Right lobe of liver (tissue), 6 donors: Measurements from ENCODE around the gene RCAN2. TPM values are rescaled to one million over a fixed set of nuclear protein-coding genes. Genes with fewer than 3 reads are reported as not detected.

Source experiments
- ATAC-seq, 4 donors: fragments of 200-7000 bp; cut with Tn5 transposase; one replicate each; pipeline ENCODE4 v1.9.1; 2020; ENCODE audit warnings: mild to moderate bottlenecking in 4 of 4, moderate library complexity in 4 of 4
- DNase-seq, 3 donors: peaks; one replicate each; pipeline ENCODE4 v3.0.0-alpha.2; 2020
- H3K27ac ChIP-seq, 3 donors: fragments of 200-600 bp; one replicate each; pipeline ENCODE4 v1.8.0; 2022
- H3K27me3 ChIP-seq, 2 donors: fragments of 200-600 bp; one replicate each; pipeline ENCODE4 v1.8.0; 2022
- H3K36me3 ChIP-seq, 4 donors: fragments of 200-600 bp; sonication (generic) in 1 of 4; one replicate each; pipeline versions ENCODE4 v1.5.1 to v1.8.0; 2017 to 2022; ENCODE audit warnings: control low read depth in 1 of 4
- H3K4me1 ChIP-seq, 4 donors: fragments of 200-600 bp; sonication (generic) in 1 of 4; one replicate each; pipeline versions ENCODE4 v1.5.1 to v1.8.0; 2017 to 2022; ENCODE audit warnings: control low read depth in 1 of 4
- H3K4me3 ChIP-seq, 3 donors: fragments of 200-600 bp; one replicate each; pipeline ENCODE4 v1.8.0; 2022
- H3K9me3 ChIP-seq, 4 donors: fragments of 200-600 bp; sonication (generic) in 1 of 4; one replicate each; pipeline versions ENCODE4 v1.5.1 to v1.8.0; 2017 to 2022; ENCODE audit warnings: control low read depth in 1 of 4
- POLR2A ChIP-seq: fragments of 450-650 bp; IDR thresholded peaks from one replicate; pipeline ENCODE4 v1.6.1; 2017; ENCODE audit warnings: antibody characterized with exemption, mild to moderate bottlenecking
- WGBS: methylation state at CpG from one replicate; pipeline ENCODE4 v1.1.6; 2018; ENCODE audit warnings: low coverage, low lambda C conversion rate; ENCODE audit not compliant: insufficient coverage; ENCODE audit errors: missing lambda C conversion rate; 5-methylcytosine and 5-hydroxymethylcytosine counted together
- intact Hi-C, 2 donors: fragments of 100-400 bp; cut with DNase I; formaldehyde crosslinking; loops; one replicate each; pipeline versions ENCODE4 v1.11.2 to v1.14.1; 2022
- total RNA-seq, 6 experiments: library from RNA; depleted of rRNA in 2 of 6; stranded (reverse); fragments of >200 nt in 2 of 6; fragmentation: NEBNext Ultra II Directional in 3 of 6; extraction: Animal tissue kit (Norgen Biotek cat#: 25700) in 3 of 6; gene quantifications; one replicate each; pipeline versions ENCODE4 v1.1.0 to v1.2.4, GENCODE V29; 2016 to 2023
- TF ChIP-seq, protein P1 (sequence below), 4 donors: fragments of 200-600 bp in 3 of 4; fragments of 450-650 bp in 1 of 4; IDR thresholded peaks; one replicate each; pipeline versions ENCODE4 v1.5.1 to v1.8.0; 2016 to 2022; ENCODE audit warnings: antibody characterized with exemption in 4 of 4, mild to moderate bottlenecking in 2 of 4
- donor health status: DM: no; HTN: yes; CAD: no.
- donor health status: DM: no; HTN: no; CAD: no.
- donor health status: DM: no; HTN: no; CAD: no.
- donor health status: DM: no; HTN: yes; CAD: no.
- donor health status: DM: no; HTN: yes; CAD: no.

RCAN2 gene
- total RNA-seq, 6 experiments from 2014 or later, result 0.77 to 4.5 (median 1.9) TPM

DNA sequence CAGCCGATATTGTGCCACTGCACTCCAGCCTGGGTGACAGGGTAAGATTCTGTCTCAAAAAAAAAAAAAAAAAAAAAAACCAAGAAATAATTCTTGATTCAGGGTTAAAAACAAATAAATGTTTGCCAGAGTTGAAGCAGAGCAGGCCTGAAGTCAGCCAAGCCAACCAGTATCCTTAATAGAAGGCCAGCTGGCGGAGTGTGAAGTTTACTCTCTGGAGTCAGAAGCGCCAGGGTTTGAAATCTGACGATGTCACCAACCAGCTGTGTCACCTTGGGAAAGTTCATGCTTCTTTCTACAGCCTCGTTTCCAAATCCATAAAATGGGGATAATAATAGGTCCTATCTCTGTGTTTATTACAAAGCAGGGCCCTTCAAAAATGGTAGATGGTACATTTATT is 247.5 kb downstream of the RCAN2 start:
- Histone ChIP-seq H3K9me3 (no peaks in the 10 kb centered on the region), H3K36me3 (no peaks in the 10 kb centered on the region), H3K27me3 (no peaks in the 10 kb centered on the region), H3K4me3 (no peak overlapping the region), H3K27ac (no peak overlapping the region), H3K4me1 (no peaks in the 10 kb centered on the region)
- intact Hi-C loops, result no loop called here
- no peak for ATAC-seq
- 63% methylated on average over 5 of the region's 5 CpGs for WGBS
- TF ChIP-seq, protein P1, sequence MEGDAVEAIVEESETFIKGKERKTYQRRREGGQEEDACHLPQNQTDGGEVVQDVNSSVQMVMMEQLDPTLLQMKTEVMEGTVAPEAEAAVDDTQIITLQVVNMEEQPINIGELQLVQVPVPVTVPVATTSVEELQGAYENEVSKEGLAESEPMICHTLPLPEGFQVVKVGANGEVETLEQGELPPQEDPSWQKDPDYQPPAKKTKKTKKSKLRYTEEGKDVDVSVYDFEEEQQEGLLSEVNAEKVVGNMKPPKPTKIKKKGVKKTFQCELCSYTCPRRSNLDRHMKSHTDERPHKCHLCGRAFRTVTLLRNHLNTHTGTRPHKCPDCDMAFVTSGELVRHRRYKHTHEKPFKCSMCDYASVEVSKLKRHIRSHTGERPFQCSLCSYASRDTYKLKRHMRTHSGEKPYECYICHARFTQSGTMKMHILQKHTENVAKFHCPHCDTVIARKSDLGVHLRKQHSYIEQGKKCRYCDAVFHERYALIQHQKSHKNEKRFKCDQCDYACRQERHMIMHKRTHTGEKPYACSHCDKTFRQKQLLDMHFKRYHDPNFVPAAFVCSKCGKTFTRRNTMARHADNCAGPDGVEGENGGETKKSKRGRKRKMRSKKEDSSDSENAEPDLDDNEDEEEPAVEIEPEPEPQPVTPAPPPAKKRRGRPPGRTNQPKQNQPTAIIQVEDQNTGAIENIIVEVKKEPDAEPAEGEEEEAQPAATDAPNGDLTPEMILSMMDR (IDR thresholded peaks at IDR 0.05), result no peak
- no peak for TF ChIP-seq POLR2A
- no peak for DNase-seq

DNA sequence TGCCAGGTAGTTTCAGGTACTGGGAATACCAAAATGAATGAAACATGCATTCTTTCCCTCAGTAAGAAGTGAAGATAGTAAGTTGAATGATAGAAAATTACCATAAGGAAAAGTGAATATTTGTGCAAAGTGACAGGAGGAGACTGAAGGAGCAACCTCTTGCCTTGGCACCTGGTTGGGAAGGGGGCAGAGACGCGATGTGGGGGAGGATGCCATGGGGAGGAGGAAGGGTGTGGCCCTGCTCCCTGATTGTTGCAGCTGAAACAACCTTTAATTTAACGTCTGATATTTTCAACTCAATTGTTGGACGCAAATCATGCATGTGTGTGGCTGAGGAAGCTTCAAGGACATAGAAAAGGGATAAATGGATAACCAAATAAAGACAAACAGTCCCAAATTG is 248.3 kb downstream of the RCAN2 start:
- WGBS, result 73% methylated on average over 4 of the region's 4 CpGs
- no peak for TF ChIP-seq POLR2A
- TF ChIP-seq, protein P1 (IDR thresholded peaks at IDR 0.05), result no peak
- DNase-seq (no peak), ATAC-seq (no peak)
- Histone ChIP-seq H3K27ac (no peak overlapping the region), H3K4me3 (no peak overlapping the region), H3K36me3 (no peaks in the 10 kb centered on the region), H3K9me3 (no peaks in the 10 kb centered on the region), H3K4me1 (no peaks in the 10 kb centered on the region), H3K27me3 (no peaks in the 10 kb centered on the region)
- intact Hi-C loops, result no loop called here

DNA sequence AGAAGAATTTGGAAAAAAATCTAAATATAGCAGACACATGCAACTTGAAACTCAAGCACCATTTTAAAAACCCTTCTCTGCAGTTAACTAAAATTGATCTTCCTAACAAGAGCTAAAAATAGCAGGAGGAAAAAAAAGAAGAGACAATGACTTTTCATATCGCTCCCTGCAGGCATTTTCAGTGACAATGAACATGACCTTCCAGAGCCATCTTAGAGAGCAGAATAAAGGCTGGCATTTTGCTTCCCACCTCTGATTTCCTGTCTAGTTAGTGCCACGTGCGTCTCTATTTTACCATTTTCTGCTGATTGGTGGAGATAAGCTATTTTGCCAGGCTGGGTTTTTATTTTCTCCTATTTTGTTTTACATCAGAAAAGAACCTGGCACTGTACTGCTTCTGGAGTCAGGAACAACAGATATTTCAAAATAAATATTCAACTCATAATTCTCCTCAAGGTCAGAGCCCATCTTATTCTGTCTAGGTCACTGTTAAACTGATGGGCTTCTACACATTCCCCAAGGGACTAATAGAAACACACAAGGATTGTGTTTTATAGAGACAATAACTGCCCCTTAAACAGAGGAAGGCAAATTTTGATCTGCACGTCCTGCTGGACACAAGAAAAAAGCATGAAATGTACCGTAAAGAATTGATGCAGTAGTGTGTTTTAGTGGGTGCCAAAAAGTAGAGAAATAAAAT is 250.2 kb downstream of the RCAN2 start:
- no peak for DNase-seq
- 64% methylated on average over 5 of the region's 5 CpGs for WGBS
- Histone ChIP-seq H3K27me3 (no peaks in the 10 kb centered on the region), H3K9me3 (no peaks in the 10 kb centered on the region), H3K4me3 (no peak overlapping the region), H3K4me1 (no peaks in the 10 kb centered on the region), H3K27ac (no peak overlapping the region), H3K36me3 (no peaks in the 10 kb centered on the region)
- TF ChIP-seq POLR2A, result no peak
- no peak for ATAC-seq
- intact Hi-C loops, result no loop called here

DNA sequence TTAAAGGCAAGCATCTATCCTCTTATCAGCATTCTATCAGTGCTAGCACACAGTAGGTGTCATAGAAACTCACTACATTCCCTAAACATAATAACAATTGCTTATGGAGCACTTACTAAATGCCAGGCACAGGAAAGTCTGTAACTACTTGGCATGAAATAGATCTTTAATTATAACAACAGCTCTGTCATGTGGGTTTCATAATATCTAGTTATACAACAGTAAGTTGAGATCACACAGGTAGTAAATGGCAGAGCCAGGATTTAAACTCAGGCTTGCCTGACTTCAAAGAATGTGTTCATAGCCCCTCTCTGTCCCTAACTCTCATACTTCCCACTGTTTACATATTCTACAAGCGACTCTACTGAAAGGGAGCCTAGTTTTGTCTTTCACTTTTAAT is 254.5 kb downstream of the RCAN2 start:
- no peak overlapping the region for H3K4me3 ChIP-seq
- H3K4me1 ChIP-seq, result no peaks in the 10 kb centered on the region
- no peak for TF ChIP-seq POLR2A
- TF ChIP-seq, protein P1 (IDR thresholded peaks at IDR 0.05), result no peak
- no peaks in the 10 kb centered on the region for H3K9me3 ChIP-seq
- DNase-seq (no peak), ATAC-seq (no peak)
- no peaks in the 10 kb centered on the region for H3K36me3 ChIP-seq
- no peak overlapping the region for H3K27ac ChIP-seq
- intact Hi-C loops, result loop anchor here in 1 of 2 donors (10.0 kb wide), 1 partner anchor 178 kb away; no protein-coding TSS in a partner anchor
- H3K27me3 ChIP-seq, result no peaks in the 10 kb centered on the region
- 93% methylated on average over 1 of the region's 1 CpG for WGBS

DNA sequence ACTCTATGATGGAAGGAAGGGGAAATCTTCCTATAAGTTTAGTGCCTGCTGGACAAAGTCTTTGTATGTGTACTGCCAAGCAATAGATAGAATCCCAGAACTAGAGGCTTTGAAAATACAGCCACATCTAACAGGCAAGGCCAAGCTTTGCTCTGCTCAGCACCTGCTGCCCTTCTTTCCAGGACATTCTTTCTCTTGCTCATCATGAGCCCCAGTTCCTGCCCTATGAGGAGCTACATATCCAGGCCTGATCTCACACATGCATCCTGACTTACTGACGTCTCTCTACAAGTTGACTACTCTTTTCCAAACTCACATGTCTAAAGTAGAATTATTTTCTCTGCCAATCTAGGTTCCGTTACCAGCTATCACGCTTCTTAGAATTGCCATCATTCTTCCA is 256.0 kb downstream of the RCAN2 start:
- WGBS, result 86% methylated on average over 3 of the region's 3 CpGs
- Histone ChIP-seq H3K4me1 (no peaks in the 10 kb centered on the region), H3K36me3 (no peaks in the 10 kb centered on the region), H3K27me3 (no peaks in the 10 kb centered on the region), H3K9me3 (no peaks in the 10 kb centered on the region), H3K27ac (no peak overlapping the region), H3K4me3 (no peak overlapping the region)
- TF ChIP-seq, protein P1 (IDR thresholded peaks at IDR 0.05), result no peak
- no peak for TF ChIP-seq POLR2A
- ATAC-seq, result no peak
- intact Hi-C loops, result loop anchor here in 1 of 2 donors (10.0 kb wide), 1 partner anchor 180 kb away; no protein-coding TSS in a partner anchor
- no peak for DNase-seq
